ENCODE measurements around the gene OVCA2. TPM values are rescaled to one million over a fixed set of nuclear protein-coding genes. Genes with fewer than 3 reads are reported as not detected.
A peak's percentile ranks its signal among the peaks of the same experiment; 100 is the strongest.

OVCA2 gene
- total RNA-seq, 1 donor from 2014 or later: 14.4 TPM

DNA sequence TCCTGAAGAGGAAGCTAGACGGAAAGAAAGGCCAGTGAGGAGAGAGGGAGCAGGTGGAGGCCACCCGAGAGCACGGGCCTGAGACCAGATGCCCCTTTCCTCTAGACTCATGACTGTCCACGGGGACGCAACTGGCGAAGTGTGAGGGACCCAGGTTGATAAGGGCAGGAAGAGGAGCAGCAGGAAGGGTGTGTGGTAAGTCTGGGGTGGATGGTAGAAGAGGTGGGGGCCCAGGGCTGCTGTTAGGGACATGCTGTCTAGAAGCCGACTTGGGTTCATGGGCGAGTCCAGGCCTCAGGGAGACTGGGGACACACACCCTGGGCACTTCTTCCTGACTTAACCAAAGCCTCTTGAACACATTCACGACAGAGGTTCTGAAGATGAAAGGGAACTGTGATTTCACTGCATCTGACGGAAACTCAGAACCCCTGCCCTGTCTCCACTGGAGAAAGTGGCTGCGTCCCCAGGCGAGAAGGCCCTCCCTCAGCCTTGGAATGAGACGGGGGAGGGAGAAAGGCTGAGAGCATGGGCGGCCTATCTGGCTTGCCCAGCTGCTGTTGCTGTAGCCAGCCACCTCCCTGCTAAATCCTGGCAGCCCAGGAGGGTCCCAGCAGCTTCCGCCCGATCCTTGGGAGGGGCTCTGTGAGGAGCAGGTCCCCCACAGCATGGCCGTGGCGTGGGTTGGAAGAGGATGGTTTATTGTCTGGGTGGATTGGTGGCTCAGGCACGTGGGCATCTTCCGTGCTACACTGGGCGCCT, 19.0 kb downstream of the OVCA2 start:
- ATAC-seq (peak; percentile 12), DNase-seq (peak; percentile 55)
- intact Hi-C loops (cut with micrococcal nuclease): no loop called here

DNA sequence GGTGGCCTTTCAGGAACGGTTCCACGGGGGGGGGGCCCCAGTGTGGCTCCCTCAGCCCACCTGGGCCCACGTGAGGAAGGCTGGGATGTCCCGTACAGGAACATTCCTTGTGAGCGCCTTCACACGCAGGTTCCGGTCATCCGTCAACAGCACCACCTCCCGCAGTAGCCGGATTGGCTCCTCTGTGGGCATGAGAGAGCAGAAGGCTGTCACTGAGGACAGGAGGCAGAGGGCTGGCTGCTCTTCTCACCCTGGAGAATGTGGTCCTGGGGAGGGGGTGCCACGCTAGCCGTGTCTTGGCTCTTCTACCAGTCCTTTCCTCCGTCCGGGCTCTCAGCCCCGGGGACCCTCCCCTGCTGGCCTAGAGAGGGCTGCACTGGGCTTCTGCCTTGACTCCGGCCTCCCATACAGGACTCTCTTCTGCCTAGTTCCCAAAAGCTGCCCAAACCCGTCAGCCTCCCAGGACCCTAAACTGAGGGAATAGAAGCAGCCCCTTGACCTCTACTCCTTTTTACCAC, 19.7 kb downstream of the OVCA2 start:
- ATAC-seq: no peak
- DNase-seq: no peak
- intact Hi-C loops (cut with micrococcal nuclease): no loop called here

DNA sequence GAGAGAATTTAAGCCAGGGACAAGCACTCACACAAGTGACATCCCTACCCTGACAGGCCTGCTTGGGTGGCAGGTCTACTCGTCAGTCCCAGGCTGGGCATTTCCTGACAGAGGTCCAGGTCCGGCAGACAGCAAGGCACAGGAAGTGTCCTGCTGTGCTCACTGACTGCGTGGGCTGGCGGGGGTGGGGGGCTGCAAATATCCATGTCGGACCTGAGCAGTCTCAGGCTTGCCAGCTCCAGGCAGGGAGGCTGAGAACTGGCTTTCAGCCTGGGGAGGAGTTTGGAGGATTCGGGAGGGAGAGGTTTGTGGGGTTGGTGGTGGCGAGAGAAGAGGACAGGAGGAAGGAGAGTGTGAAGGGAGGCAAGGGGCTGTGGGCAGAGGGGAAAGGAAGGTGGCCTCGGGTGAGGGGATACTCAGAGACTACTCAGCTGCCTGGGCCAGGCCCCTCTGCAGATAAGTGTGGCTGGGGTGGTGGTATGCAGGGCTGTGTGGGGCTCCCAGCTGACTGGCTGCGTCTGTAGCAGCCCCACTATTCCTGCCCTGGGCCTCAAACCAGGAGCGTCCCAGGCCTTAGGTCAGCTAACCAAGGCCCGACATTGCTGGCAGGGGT, 20.9 kb downstream of the OVCA2 start:
- ATAC-seq: peak; percentile 1
- intact Hi-C loops (cut with micrococcal nuclease): no loop called here
- peak; percentile 47 for DNase-seq

DNA sequence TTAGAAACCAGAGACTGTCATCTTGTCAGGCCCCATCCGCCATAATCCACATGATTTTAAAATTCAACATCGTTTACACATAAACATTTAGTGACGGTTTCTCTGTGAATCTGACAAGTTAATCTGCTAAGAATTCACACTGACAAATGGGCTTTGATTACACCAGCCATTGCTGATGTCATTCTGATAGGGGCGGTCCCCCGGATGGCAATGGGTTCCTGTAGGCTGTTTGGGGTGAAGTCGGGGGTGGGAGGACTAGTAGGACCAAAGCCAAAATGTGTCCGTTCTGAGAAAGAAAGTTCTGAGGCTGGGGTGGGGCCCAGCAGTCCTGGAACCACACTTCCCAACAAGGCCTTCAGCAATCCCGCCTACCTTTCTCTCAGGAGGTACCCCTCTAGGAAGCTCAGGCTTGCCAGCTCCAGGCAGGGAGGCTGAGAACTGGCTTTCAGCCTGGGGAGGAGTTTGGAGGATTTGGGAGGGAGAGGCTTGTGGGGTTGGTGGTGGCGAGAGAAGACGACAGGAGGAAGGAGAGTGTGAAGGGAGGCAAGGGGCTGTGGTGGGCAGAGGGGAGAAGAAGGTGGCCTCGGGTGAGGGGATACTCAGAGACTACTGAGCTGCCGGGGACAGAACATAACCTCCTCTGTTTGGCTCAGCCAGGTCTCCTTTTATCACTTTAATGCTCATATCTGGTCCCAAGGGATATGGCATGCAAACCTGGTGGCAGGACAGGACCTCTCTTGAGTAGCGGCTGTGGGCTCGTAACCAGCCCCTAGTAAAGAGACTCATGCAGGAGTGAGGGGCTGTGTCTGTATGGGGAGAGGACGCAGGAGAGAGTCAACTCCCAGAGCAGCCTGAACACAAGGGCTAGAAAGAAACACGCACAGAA, 21.7 kb downstream of the OVCA2 start:
- intact Hi-C loops (cut with micrococcal nuclease): no loop called here
- DNase-seq: peak; percentile 62

DNA sequence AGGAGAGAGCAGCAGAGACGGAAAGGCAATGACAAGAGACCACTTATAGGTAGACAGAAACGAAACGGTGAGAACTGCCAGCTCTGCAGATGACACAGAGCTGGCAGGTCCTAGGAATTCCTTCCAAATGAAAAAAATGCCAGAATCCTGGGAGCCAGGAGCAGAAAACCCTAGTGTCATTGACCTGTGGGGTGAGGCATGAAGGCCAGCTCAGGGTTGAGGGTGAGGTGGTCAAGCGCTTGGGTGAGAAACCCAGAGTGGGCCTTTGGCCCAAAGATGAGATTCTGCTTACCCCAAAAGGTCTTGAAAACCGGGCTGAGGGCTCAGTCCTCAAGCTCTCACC, 22.3 kb downstream of the OVCA2 start:
- intact Hi-C loops (cut with micrococcal nuclease): no loop called here
- ATAC-seq: no peak
- DNase-seq: peak; percentile 17

More for the DNA sequence above, 21.7 kb downstream of the OVCA2 start:
- peak; percentile 4 for ATAC-seq

DNA sequence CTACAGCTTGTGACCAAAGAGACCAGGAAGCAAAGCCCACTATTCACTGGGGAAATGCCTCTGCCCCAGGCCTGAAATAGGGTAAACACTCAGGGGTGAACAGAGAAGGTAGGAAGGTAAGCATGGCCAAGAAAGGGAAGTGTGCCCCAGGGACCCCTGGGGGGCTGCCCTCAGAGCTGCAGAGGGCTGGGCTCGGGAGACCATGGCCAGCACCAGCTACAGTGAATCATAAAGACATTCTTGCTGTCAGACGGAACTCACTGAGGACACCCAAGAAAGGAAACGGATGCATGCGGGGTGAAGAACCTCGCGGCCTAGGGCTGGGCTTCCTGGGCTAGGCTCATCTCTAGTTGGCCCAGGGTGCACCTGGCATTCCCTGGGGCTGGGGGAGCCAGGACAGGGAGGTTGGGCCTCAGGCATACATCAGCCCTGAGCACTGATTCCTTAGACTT, 22.7 kb downstream of the OVCA2 start:
- DNase-seq (peak; percentile 32), ATAC-seq (no peak)
- intact Hi-C loops (cut with micrococcal nuclease): no loop called here

DNA sequence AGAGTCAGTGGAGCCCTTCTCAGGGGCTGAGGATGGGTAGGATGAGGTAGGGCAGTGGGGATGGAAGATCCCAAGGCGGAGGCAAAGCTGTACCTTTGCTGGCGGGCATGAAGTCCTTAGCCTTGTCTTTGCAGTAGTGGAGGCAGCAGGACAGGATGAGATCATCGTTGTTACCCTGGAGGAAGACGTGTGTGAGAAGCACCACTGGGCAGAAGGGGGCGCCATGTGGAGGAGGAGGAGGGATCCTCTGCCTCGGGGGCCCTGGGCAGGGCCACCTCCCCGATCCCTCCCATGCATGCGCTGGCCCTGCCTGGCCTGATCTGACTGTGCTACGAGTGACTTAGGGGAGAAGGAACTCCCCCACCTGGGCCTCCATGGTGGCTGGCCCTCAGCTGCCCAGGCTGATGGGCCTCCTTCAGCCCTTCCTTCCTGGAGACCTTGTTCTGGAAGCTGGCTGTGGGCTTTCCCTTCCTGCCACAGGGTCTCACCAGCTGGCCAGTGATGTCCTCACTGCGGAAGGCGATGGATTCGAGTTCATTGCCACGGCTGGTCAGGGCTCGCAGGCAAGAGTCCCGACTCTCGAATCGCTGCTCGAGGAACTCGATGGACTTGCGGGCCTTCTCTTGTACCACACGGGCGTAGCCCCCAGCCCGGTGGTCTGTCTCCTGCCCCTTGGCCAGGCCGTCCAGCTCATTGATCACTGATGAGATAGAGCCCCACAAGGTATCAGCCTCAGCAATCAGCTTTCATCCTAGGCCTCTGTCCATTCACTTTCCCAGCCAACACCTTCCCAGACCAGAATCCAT, 23.4 kb downstream of the OVCA2 start:
- intact Hi-C loops (cut with micrococcal nuclease): no loop called here
- DNase-seq: peak; percentile 75
- peak; percentile 17 for ATAC-seq

DNA sequence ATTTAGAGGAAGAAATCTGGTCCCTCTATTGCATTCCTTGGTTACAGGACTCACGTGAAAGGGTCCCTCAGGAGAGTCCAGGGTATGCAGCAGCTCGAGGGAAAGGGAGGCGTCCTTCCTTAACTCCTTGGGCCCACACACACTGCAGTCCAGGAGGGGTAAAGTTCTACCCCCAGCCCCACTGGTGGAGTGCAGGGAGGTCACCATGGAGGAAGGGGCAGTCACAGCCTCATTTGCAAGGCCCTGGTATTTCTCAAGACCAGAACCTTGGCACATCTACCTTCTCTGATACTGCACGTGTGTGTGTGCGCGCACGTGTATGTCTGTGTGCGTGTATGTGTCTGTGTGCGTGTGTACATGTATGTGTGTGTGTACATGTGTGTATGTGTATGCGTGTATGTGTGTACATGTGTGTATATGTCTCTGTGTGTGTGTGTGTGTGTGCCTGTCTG, 24.2 kb downstream of the OVCA2 start:
- ATAC-seq (no peak), DNase-seq (peak; percentile 26)
- intact Hi-C loops (cut with micrococcal nuclease): no loop called here

DNA sequence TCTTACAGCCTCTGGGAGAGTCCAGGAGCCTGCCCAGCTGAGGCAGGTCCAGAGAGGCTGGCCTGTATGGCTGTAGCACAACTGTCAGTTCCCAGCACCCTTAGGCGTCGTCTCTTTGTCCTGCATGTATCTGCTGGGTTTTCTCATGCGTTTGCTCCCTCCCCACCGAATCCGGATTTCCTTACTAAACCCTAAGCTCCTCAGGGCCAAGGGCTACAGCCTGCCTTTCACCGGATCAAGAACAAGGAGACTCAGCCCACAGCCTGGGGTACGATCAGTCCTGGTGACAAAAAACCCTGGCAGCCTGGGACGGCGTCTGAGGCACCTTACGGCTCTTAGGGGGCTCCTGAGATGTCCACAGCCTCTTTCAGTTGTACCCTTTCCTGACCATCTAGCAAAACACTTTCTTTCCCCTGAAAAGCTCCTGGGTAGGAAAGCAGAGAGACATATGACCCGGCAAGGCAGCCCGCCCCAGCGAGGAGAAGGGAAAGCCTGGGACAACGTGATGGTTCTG, 25.3 kb downstream of the OVCA2 start:
- DNase-seq: peak; percentile 27
- ATAC-seq: peak; percentile 1
- intact Hi-C loops (cut with micrococcal nuclease): no loop called here

DNA sequence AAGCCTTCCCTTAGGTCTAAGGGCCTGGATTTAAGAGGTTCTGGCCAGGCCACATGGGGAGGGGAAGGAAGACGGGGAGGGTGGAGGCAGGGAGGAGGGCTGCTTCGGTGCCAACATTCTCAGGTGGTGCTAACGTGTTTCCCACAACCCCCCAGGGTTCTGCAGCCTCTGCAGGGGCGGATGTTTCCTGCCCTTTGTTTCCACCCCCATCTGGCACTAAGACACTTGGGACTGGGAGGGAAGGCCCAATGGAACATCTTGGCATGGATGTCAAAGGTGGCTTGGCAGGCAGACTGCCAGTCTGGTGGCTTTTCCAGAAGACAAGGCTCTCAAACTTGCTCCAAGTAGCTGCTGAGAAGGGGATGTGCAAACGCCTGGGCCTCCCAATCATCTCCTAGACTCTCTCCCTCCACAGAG, 25.8 kb downstream of the OVCA2 start:
- DNase-seq (no peak), ATAC-seq (peak; percentile 13)
- intact Hi-C loops (cut with micrococcal nuclease): no loop called here

DNA sequence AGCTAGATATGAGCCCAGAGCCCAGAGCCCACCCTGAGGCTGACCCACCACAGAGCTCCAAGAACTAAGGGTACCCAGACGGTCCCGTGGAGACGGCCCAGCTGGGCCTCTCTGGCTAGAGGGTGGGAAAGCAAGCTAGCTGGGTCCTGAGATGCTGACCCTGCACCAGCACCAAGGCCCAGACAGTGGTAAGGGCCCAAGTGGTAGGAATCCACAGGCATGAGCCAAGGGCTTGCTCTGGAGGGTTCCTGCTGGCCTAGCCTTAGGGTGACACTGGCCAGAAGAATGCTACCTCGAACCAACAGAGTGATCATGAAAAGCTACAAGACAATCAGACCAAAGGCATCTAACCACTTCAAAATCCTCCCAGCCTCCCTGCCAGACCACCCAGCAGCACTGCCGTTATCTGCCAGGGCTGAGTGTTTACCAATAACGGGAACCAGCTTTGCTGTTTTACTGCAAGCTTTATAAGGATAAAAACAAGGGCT, 26.3 kb downstream of the OVCA2 start:
- DNase-seq: no peak
- intact Hi-C loops (cut with micrococcal nuclease): no loop called here
- ATAC-seq: no peak

DNA sequence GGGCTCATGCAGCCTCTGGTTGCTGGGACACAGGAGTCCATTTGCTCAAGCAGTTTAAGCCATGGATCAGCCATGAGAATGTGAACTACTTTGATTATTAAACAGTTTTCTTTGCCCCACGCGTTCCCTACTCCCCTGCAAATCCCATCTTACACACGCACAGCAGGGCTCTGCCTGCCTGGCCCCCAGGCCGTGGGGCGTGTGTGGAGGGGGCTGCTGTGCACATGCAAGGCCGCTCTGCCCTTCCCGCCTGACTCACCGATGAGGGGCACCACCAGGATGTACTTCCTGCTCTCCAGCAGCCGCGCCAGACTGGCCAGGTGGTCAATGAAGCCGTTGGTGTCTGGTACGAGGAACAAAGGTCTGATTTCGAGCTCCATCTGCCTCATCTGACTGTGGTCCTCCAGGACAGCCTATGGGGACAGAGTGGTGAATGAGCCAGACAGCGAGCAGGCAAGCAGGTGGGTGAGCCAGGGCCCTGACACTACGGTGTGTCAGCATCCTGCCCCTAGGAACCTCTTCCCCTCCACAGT, 26.8 kb downstream of the OVCA2 start:
- DNase-seq: peak; percentile 26
- ATAC-seq: no peak
- intact Hi-C loops (cut with micrococcal nuclease): no loop called here

DNA sequence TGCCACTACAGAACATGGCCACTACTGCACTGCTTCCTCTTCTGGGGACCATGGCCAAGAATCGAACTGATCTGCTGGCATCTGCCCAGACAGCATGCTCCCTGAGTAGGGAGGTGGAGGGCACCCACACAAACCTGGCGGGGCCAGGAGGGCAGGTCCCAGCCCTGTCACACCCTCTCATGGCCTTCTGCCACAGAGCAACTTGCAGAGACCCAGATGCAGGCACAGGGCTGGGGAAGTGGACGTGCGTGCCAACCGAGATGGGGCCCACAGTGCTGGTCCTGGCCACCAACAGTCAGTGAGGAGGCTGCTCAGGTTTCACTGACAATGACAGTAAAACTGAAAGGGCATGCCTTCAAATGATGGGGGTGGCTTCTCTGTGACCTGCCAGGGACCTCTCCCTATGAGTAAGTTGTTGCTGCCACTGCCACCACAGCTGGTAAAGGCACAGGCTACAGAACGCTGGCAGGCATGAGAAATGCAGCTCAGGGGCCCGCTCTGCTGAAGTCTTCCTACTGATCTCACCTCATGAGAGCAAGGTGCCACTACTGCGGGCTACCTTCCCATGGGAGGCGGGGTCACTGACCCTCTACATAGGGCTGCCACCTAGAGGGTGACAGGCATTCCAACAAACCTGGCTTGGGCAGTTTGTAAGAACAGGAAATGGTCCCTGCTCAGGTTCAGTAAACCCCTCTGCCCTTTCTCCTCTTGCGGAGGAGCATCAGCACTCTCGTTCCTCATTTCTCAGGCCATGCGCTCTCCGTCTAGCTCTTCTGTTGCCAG, 28.6 kb downstream of the OVCA2 start:
- ATAC-seq (no peak), DNase-seq (no peak)
- intact Hi-C loops (cut with micrococcal nuclease): no loop called here

DNA sequence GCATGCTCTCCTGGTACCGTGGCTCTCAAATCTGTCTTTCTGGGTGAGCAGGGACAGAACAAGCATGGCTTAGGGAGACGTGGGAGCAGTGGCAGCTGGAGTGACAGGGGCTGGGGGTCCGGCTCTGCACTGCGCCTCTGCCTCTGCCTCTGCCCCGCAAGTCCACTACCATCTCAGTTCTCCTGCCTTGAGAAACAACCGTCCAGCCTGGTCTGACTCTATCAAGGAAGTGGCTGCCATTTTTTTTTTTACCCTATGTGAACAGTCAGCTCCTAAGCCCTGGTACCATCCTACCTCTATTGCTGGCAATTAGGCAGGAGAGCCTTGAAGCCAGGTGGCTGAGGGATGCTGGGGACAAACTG, 29.2 kb downstream of the OVCA2 start:
- intact Hi-C loops (cut with micrococcal nuclease): no loop called here
- no peak for DNase-seq

DNA sequence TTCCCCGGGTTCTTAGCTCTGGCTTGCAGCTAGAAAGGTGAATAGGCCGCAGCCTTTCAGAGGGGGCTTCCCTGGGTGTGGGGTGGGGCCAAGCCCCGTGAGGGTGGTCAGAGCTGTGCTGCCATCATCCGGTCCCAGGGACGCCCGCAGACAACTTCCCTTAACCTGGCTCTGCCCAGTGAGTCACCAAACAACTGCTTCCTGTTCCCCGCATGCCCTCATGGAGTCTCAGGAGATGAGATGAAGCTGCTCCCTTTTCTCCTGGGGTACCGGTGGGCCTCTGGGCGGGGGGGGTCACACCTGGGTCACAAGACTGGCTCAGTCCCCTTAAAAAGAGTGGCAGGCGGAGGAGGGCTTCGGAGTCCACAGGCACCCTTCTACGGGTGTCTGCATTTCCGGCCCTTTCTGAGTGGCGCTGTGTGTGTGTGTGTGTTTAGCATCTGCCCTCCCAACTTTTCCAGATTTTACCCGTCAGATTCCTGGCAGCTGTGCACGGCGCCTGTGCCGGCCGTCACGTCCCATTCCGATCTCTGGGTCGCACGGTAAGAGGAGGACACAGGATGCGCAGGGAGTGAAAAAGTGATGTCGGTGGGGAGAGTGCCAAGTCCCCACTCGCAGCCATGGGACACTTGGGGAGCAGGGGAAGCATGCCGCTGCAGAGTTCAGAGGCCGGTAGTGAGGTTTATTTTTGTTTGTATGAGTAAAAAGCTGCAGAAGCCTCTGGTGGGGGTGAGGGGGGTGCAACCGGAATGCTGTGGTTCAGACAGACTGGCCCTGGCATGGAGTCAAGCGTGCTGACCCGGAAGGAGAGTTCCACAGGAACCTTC, 29.8 kb downstream of the OVCA2 start:
- DNase-seq: peak; percentile 85
- peak; percentile 57 for ATAC-seq
- intact Hi-C loops (cut with micrococcal nuclease): no loop called here

More for the DNA sequence above, 29.2 kb downstream of the OVCA2 start:
- no peak for ATAC-seq

DNA sequence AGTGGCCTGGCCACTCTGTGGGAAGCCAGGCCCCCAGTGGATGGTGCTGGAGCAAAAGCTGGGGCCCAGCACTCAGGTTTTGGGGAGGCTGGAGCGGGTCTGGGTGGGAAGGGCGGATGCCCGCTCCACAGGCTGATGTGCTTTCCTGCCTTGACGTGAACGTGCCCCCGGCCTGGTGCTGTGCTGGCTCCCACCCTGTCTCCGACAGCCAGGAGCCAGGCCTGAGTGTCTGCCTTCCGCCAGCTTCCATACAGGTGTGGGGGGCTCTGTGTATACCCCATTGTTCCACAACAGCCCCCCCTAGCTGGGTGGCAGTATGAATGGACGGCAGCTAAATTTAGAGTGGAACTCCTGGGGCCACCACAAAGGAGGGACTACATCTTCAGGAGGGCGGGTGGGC, 33.1 kb downstream of the OVCA2 start:
- intact Hi-C loops (cut with micrococcal nuclease): no loop called here
- ATAC-seq (no peak), DNase-seq (peak; percentile 40)
